Panc1 (cell line): Measurements from ENCODE around the gene BTN2A1. TPM values are rescaled to one million over a fixed set of nuclear protein-coding genes. Genes with fewer than 3 reads are reported as not detected.

Experiments used
- ATAC-seq: fragments of 200-7000 bp; cut with Tn5 transposase; 2 replicates; pipeline ENCODE4 v1.9.1; 2020; ENCODE audit warnings: mild to moderate bottlenecking, moderate library complexity
- BruUV-seq: library from RNA; stranded (reverse); fragments of 400-500 nt; replicated peaks from 2 replicates; lab custom pipeline; 2021; lab: Mats Ljungman, UMichigan
- CTCF ChIA-PET: fragments of 300-600 bp; sonication (Branson Sonifier 250); formaldehyde crosslinking; loops from one replicate; lab custom pipeline; 2022; ENCODE audit warnings: antibody characterized with exemption; lab: Charles Lee
- POLR2A ChIA-PET: fragments of 300-600 bp; sonication (Branson Sonifier 250); formaldehyde crosslinking; loops from one replicate; lab custom pipeline; 2022; ENCODE audit warnings: antibody characterized with exemption; lab: Charles Lee
- DNase-seq: peaks from one replicate; pipeline ENCODE4 v3.0.0-alpha.2; 2010; ENCODE audit warnings: low read depth, low spot score
- H3K27ac ChIP-seq: 2 replicates; pipeline ENCODE4 v1.5.1; 2011; ENCODE audit warnings: mild to moderate bottlenecking, low read length, inconsistent platforms
- H3K27me3 ChIP-seq: fragments of 200-500 bp; sonication (Bioruptor generic); 2 replicates; pipeline ENCODE4 v1.6.0; 2014; ENCODE audit warnings: low read length, inconsistent platforms; ENCODE audit not compliant: control insufficient read depth, insufficient read depth
- H3K36me3 ChIP-seq: fragments of 200-500 bp; sonication (Bioruptor generic); 2 replicates; pipeline ENCODE4 v1.5.1; 2014; ENCODE audit warnings: inconsistent platforms, mild to moderate bottlenecking, low read length, moderate library complexity; ENCODE audit not compliant: control insufficient read depth, insufficient read depth
- H3K4me1 ChIP-seq: 2 replicates; pipeline ENCODE4 v1.5.1; 2011; ENCODE audit warnings: inconsistent platforms, mild to moderate bottlenecking, low read length, moderate library complexity; ENCODE audit not compliant: control insufficient read depth, insufficient read depth
- H3K4me3 ChIP-seq, 2 experiments: 2 replicates each; pipeline ENCODE4 v1.5.1; 2011 to 2012; ENCODE audit warnings: low read depth in 2 of 2, low read length in 2 of 2, mild to moderate bottlenecking in 2 of 2, inconsistent platforms in 1 of 2, moderate library complexity in 1 of 2
- H3K9me3 ChIP-seq: fragments of 200-500 bp; sonication (Bioruptor generic); 2 replicates; pipeline ENCODE4 v1.5.1; 2014; ENCODE audit warnings: low read depth, mild to moderate bottlenecking, inconsistent platforms, low read length, moderate library complexity; ENCODE audit not compliant: control insufficient read depth, insufficient read depth
- POLR2AphosphoS5 ChIP-seq: IDR thresholded peaks from 2 replicates; pipeline ENCODE4 v1.6.1; 2012; ENCODE audit warnings: mild to moderate bottlenecking, low read depth, low read length, moderate library complexity
- SIN3A ChIP-seq: IDR thresholded peaks from 2 replicates; pipeline ENCODE4 v1.6.1; 2012; ENCODE audit warnings: low read depth, mild to moderate bottlenecking, low read length, moderate library complexity, borderline replicate concordance; ENCODE audit not compliant: insufficient read depth
- TCF7L2 ChIP-seq: IDR thresholded peaks from 2 replicates; pipeline ENCODE4 v1.6.1; 2011; ENCODE audit warnings: mild to moderate bottlenecking, low read depth, low read length, inconsistent platforms
- in situ Hi-C: cut with HindIII; loops from 2 replicates; pipeline ENCODE4 v1.10.0; 2016; ENCODE audit warnings: low sequenced_read_pairs, low pct_unique_long_range_greater_than_20kb
- intact Hi-C: fragments of 100-400 bp; cut with micrococcal nuclease; formaldehyde crosslinking; loops from one replicate; pipeline ENCODE4 v1.10.0; 2022; ENCODE audit not compliant: unreplicated experiment
- total RNA-seq: library from RNA; stranded (reverse); gene quantifications from one replicate; pipeline ENCODE4 v1.2.1, GENCODE V29; 2021; ENCODE audit not compliant: unreplicated experiment
- TF ChIP-seq, protein P1 (sequence below): fragments of 450-650 bp; IDR thresholded peaks from 2 replicates; pipeline ENCODE4 v1.5.1; 2017; ENCODE audit warnings: mild to moderate bottlenecking
- TF ChIP-seq, protein P2 (sequence below), 2 experiments: IDR thresholded peaks; 2 replicates each; pipeline ENCODE4 v1.6.1; 2011 to 2012; ENCODE audit warnings: low read depth in 2 of 2, control low read depth in 1 of 2, low read length in 1 of 2, mild to moderate bottlenecking in 1 of 2, moderate library complexity in 1 of 2; ENCODE audit not compliant: insufficient read depth in 1 of 2

The BTN2A1 gene
- total RNA-seq, 1 experiment from 2014 or later: 23.0 TPM

GRCh38 chr6:26436018-26436417, 21.7 kb upstream of the BTN2A1 start:
- Histone ChIP-seq H3K27ac (no peak overlapping the region), H3K36me3 (no peaks in the 10 kb centered on the region), H3K4me1 (peaks cover 8% of the 10 kb centered on the region; the same call in 1 of the 2 replicates), H3K9me3 (no peaks in the 10 kb centered on the region), H3K4me3 (no peak overlapping the region), H3K27me3 (no peaks in the 10 kb centered on the region)
- ATAC-seq: no peak
- no TSS peak for BruUV-seq
- CTCF ChIA-PET: no interaction called here
- intact Hi-C loops (no loop called here), in situ Hi-C loops (no loop called here)
- POLR2A ChIA-PET: no interaction called here
- DNase-seq: no peak
- TF ChIP-seq SIN3A (no peak), TCF7L2 (no peak), POLR2AphosphoS5 (no peak)
- TF ChIP-seq, protein P1, sequence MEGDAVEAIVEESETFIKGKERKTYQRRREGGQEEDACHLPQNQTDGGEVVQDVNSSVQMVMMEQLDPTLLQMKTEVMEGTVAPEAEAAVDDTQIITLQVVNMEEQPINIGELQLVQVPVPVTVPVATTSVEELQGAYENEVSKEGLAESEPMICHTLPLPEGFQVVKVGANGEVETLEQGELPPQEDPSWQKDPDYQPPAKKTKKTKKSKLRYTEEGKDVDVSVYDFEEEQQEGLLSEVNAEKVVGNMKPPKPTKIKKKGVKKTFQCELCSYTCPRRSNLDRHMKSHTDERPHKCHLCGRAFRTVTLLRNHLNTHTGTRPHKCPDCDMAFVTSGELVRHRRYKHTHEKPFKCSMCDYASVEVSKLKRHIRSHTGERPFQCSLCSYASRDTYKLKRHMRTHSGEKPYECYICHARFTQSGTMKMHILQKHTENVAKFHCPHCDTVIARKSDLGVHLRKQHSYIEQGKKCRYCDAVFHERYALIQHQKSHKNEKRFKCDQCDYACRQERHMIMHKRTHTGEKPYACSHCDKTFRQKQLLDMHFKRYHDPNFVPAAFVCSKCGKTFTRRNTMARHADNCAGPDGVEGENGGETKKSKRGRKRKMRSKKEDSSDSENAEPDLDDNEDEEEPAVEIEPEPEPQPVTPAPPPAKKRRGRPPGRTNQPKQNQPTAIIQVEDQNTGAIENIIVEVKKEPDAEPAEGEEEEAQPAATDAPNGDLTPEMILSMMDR: no peak
- TF ChIP-seq, protein P2, sequence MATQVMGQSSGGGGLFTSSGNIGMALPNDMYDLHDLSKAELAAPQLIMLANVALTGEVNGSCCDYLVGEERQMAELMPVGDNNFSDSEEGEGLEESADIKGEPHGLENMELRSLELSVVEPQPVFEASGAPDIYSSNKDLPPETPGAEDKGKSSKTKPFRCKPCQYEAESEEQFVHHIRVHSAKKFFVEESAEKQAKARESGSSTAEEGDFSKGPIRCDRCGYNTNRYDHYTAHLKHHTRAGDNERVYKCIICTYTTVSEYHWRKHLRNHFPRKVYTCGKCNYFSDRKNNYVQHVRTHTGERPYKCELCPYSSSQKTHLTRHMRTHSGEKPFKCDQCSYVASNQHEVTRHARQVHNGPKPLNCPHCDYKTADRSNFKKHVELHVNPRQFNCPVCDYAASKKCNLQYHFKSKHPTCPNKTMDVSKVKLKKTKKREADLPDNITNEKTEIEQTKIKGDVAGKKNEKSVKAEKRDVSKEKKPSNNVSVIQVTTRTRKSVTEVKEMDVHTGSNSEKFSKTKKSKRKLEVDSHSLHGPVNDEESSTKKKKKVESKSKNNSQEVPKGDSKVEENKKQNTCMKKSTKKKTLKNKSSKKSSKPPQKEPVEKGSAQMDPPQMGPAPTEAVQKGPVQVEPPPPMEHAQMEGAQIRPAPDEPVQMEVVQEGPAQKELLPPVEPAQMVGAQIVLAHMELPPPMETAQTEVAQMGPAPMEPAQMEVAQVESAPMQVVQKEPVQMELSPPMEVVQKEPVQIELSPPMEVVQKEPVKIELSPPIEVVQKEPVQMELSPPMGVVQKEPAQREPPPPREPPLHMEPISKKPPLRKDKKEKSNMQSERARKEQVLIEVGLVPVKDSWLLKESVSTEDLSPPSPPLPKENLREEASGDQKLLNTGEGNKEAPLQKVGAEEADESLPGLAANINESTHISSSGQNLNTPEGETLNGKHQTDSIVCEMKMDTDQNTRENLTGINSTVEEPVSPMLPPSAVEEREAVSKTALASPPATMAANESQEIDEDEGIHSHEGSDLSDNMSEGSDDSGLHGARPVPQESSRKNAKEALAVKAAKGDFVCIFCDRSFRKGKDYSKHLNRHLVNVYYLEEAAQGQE (IDR thresholded peaks at IDR 0.05; ENCODE audit: insufficient read depth in 1 of 2, low read depth in 2 of 2, low read length in 1 of 2): no peak

DNA sequence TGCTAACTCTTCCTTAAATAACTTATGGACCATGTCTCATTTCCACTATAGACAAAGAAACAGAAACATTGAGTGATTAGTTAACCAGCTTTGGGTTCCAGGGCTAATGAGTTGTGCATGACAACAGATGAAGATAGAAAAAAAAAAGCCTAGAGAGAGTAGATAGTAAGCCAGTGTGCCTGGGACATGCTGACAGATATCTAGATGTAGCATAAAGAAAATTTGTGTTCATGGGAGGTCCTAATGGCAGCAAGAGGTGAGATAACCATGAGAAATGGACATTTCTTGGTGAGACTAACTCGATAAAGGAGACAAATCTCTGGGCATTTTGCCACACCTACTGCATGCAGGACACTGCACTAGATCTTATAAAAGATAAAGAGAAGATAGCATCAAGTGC, 20.2 kb upstream of the BTN2A1 start:
- intact Hi-C loops: no loop called here
- POLR2A ChIA-PET: no interaction called here

More for the DNA sequence above, 20.2 kb upstream of the BTN2A1 start:
- TF ChIP-seq, protein P2 (IDR thresholded peaks at IDR 0.05; ENCODE audit: insufficient read depth in 1 of 2, low read depth in 2 of 2, low read length in 1 of 2): no peak
- no peak for TF ChIP-seq SIN3A
- no peak for TF ChIP-seq TCF7L2
- TF ChIP-seq, protein P1: no peak
- TF ChIP-seq POLR2AphosphoS5: no peak
- Histone ChIP-seq H3K27ac (no peak overlapping the region), H3K4me1 (peaks cover 8% of the 10 kb centered on the region; the same call in 1 of the 2 replicates), H3K4me3 (no peak overlapping the region), H3K36me3 (no peaks in the 10 kb centered on the region), H3K27me3 (no peaks in the 10 kb centered on the region), H3K9me3 (no peaks in the 10 kb centered on the region)
- in situ Hi-C loops: no loop called here
- no peak for ATAC-seq
- CTCF ChIA-PET: interaction anchor here (0.6 kb wide), 1 partner anchor 56 kb away, joined by 3 read pairs; no protein-coding TSS in a partner anchor
- BruUV-seq: no TSS peak
- no peak for DNase-seq
